ENCODE measurements around the gene INPP5A.

Gene INPP5A

DNA sequence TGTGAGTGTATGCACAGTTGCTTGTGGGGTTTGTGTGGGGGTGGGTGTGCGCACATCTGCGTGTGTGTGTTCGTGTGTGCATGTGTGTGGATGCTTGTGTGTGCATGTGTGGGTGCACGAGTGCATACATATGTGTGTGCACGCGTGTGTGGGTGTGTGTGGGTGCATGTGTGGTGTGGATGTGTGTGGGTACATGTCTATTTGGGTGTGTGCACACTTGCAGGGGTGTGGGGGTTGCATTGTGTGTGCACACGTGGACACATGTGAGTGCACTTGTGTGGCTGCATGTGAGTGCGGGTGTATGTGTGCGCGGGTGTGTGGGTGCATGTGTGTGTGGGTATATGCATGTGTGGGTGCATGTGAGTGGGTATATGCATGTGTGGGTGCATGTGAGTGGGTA is 174.7 kb downstream of the INPP5A start:
- no peak for DNase-seq

DNA sequence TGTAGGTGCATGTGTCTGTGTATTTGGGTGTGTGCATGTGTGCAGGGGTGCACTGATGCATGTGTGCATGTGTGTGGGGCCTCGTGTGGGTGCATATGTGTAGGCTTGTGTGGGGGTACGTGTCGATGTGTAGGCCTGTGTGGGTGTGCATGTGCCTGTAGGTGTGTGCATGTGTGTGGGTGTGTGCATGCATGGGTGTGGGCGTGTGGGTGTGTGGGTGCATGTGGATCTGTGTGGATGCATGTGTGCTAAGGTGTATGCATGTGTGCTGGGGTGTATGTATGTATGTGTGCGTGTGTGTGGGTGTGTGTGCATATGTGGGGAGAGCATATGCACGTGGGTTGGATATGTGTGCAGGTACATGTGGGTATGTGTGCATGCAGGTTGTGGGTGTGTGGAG is 175.2 kb downstream of the INPP5A start:
- no peak for DNase-seq

DNA sequence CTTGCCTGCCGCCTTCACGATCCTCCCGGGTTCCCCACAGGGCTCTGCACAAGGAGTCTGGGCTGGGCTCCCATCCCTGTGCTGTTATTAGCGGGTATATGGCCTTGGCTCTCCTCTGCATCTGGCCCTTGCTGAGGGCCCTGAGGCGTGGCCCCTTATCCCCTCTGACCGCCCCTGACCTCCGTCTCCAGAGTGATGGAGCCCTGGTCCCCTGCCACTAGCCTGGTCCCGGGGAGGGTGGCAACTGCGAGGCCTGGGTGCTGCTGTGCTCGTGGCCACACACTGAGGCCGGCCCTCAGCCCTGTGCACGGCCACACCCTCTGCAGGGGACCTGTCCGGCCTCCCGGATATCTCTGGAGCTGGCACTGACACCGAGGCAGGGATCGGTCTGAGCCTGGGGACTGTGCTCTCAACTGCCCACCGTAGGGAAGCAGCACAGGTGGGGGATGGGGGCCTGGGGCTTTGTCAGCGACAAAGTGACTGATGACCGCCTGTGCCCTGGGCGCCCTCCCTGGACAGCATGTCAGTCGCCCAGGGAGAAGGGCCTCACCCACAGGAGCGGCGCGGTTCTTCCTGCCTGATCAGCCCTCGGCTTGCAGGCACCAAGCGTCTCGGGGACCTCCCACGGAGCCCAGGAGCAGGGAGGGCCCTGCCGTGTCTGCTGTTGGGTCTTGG is 176.0 kb downstream of the INPP5A start:
- DNase-seq: no peak

DNA sequence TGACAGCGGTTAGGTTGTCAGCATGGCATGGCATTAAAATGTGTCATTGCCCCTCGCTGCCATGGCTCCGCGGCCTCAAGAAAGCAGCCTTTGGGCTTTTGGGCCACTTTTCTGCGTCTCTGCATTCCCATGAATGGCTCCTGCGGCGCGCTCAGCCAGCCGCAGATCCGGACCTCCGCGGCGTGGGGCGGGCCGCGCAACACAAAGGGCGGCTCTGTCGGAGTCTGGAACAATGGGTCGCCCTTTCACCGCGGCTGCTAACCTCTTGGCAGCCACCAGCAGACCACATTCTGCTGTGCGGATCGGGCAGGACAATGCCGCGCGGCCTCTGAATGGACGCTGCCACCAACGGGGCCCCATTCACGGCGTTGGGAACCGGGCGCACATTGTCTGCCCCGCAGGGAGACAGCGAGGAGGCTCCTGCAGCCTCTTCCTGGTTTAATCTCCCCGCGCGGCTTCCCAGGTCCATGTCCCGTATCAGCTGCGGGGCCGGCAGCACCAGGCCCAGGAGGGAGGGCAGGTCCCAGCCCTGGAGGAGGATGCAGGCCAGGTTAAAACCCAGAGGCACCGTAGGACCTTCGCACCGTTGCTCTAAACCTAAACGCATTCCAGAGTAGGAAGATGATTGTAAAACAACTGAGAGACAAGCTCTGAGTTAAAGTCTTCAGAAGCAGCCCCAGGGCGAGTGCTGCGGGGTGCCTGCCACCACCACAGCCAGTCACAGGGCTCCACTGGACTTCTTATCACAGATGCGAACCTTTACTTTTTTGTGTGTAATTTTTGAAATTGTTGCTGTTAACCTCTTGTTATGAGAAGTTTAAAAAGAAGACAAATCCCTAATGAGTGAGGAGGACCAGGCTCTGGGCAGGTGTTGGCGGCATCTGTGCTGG is 176.8 kb downstream of the INPP5A start:
- no peak for DNase-seq

DNA sequence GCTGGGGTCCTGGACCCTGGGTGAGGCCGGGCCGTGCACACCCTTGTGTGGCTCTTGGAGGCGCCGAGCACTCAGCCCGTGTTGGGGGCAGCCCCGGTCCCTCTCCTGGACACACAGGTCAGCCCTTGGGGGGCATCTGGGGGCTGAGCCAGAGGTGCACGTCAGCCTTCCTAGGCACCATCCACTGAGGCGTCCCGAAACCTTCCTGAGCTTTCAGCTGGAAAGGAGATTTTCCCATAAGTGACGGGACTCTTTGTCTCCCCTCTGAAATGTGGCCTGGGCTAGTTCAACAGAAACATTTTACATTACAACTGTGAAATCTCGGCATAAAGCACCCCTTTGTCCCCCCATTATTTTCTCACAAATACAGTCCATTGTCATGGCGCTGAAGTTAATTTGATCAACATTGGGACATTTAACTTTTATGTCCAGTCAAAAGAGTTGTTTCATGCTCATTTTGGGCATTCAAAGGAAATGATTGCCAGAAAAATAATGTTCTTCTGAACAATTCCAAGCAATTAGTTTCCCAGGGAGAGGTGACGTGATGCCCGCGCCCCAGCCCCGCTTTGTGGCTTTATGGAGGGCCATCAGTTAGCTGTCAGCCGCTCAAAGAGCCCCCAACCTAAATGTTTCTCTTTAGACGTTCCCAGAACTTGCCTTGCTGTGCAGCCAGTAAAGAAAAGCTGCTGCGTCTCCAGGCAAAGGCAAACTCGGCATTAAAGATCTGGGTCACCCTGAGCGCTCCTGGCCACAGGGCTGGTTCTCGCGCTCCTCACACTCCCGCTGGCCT is 177.6 kb downstream of the INPP5A start:
- no peak for DNase-seq

DNA sequence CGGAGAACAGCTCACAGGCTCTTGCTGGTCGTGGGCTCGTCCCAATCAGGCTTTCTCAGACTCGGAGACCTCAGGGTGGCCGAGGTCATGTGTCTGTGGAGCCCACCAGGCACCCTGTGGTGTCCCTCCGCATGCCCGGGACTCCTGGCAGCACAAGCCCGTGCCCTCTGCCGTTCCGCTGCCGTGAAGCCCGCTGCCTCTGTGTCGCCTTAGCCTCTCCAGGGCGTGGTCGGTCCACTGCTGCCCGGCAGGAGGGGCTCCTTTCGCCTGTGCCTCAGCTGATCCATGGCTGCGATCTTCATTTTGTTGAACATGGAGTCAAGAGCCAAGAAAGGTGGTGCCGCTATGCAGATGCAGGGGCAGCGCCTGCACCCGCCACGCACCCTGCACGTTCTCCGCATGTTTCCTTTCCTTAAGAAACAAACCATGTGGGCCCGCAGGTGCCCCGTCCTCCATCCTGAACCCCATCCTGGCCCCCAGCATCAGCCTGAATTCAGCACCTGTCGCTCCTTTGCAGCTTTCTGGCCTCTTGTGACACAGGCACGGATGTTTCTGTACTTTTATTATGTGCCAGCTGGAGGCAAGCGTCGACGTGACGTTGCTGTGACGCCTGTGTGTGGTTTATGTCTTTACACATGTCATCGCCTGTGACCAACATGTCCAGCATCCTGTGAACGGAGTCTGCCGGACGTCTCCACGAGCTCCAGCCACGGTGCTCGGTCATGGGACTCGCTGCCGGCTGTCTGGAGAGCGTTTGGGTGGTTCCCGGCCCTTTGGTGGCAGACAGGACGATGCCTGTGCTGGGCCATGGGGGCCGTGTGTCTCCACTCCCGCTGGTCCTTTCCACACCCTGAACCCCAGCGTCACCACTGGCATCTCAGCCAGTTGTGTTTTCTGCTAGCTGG is 178.4 kb downstream of the INPP5A start:
- no peak for DNase-seq

DNA sequence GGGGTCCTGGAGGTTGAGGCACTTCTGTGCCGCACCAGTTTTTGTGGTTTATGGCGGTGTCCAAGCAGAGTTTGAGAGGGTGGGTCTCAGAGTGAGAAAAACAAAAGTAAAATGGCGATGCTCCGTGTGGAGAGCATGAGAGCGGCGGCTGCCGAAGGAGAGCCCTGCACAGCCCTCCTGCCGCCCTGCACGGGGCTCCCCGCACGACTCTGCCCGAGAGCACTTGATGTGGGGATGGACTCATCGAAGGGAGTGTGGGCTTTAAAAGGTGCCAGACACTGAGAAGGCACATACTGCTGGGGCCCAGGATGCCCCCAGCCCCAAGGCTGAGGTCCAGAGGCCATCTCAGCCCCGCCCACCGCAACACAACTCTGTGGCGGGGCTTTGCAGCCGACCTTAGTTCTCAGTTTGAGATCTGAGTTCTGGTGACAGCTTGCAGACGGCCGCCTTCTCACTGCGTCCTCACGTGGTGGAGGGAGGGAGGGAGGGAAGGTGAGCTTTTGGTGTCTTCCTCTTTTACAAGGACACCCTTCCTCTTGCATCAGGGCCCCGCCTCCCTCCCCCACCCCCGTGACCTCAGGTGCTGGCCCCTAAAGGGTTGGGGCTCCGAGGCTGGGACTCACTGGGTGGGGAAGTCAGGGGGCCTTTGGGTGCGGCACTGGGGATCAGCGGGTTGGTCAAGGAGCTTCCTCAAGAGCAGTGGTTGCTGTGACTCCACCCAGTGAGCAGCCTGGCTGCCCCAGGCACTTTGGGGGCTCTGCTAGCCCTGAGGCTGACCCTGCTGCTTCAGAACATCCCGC is 179.3 kb downstream of the INPP5A start:
- no peak for DNase-seq

DNA sequence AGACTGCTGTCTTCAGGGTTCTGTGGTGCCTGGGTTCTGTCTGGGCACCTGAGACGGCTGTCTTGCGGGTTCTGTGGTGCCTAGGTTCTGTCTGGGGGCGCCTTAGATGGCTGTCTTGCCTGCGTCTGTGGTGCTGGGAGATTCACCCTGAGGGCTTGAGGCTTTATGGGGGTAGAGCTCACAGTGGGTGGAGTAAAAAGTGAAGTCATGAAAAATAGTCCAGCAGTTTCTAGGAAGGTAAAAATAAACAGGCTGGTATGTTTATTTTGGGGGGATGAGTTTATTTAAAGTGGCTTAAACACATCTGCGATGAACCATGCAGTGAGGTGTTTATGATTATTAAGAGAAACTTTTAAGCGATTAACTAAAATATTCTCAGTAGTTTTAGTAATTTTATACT is 184.1 kb downstream of the INPP5A start:
- DNase-seq: peak; percentile 23

DNA sequence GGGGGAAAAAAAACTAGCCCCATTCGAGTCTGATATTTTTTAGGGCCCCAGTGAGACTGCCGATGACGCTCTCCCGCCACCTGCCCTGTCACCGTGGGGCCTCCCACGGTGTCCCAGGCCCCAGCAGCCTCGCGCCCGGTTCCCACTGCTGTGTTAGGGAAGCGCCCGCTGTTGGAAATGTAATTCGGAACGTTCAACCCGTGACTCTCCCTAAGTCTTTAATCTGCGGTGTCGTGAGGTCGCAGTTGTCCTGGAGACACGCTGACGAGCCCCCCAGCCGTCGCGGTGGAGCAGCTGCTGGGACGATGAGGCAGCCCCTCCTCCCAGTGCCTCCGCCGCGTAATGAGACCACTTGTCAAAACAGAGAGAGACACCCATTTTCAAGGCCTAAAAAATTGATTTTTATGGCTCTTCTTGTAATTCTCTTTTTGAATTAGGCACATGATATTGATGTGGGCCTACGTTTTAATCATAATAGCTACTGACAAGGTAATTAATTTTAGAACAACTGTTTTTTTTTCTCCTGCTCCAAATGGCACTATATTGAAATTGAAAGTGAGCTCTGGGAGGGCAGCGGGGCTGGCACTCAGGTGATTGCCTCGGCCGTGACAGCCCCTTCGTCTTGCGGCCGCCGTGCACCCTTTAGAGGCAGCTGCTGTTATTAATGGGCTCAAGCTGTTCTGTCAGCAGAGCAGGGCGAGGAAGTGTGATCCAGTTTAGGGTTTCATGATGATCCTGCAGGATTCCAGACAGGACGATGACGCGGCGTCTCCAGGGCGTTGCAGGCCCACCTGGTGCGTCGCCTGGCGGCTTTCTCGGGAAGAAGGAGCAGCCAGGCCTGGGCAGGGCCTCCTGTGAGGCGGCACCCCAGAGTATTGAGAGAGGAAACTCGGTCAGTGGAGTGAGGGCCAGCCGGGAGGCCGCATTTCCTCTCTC is 185.1 kb downstream of the INPP5A start:
- no peak for DNase-seq

DNA sequence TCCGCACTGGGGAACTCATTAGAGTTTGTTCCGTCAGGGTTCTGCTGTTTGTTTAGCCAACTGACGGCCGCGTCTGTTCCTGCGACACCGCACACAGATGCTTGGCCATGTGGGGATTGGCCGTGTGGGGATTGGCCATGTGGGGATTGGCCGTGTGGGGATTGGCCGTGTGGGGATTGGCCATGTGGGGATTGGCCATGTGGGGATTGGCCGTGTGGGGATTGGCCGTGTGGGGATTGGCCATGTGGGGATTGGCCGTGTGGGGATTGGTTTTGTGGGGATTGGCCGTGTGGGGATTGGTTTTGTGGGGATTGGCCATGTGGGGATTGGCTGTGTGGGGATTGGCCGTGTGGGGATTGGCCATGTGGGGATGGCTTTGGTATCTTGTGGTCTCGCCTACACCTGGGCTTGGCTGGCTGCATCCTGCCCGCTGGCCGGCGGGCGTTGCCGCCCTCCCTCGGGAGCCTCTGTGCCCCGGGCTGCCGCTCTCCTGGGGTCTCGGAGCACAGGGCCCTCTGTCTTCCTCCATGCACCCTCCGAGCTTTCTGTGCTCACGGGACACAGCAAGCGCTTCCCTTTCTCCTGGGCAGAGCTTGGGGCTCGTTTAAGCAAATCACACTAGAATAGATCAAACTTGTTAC is 185.9 kb downstream of the INPP5A start:
- no peak for DNase-seq

DNA sequence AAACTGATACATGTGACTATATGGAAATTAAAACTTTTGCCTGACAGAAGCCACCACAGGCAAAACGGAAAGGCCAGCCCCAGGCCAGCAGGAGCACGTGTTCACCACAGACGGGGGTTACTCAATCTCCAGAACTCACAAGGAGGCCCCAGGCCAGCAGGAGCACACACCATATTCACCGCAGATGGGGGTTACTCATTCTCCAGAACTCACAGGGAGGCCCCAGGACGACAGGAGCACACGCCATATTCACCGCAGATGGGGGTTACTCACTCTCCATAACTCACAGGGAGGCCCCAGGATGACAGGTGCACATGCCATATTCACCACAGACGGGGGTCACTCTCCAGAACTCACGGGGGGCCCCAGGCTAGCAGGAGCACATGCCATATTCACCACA is 186.9 kb downstream of the INPP5A start:
- peak; percentile 84 for DNase-seq

DNA sequence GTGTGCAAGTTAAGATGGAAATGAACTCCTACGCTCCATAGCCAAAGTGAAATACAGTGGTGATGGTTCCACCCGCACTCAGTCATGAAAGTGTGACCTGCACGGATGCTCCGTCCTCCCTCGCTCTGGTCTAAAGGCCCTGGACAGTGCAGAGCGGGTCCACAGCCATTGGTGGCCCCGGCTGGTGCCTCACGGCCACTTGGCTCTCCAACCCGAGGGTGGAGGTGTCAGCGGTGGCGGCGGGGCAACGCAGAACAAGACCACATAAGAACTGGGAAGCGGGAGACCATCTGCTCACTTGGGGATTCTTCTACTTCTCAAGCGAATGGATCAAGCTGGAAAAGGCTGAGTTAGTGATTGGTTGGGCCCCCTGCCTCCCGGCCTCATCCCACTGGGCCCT is 187.6 kb downstream of the INPP5A start:
- no peak for DNase-seq

DNA sequence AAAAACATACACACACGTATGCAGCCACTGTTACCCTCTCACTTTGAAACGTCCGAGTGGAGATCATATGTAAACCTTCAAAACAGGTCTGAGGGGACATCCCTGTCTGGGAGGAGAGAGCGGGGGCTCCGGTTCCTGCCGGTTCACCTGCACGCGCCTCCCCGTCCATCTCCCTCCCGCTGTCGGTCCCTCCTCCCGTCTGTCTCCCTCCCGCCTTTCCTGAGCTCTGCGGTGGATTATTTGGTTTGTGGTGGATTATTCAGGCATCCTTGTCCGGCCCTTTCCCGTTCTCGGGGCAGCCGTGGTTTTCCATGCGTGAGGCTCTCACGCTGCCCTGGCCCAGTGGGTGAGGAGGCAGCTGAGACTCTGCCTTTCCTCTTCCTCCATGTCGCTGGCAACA is 188.6 kb downstream of the INPP5A start:
- DNase-seq: no peak

DNA sequence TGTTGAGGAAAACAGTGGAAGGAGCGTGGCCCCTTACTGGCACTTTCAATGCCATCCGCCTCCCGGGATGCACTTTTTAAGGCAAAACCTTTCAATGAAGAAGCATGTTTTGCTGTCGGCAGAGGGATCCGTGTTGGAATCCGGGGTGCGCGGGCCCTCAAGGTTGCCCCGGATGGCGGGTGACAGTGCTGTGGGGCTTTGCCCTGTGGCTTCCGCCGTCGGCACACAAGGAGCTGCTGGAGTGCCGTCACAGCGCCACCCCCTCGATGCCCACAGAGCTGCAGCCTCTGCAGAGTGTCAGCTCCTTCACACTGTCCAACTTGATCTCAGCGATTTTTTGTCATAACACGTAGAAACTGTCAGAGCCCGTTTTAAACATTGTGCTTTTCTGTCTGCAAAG is 189.4 kb downstream of the INPP5A start:
- no peak for DNase-seq

DNA sequence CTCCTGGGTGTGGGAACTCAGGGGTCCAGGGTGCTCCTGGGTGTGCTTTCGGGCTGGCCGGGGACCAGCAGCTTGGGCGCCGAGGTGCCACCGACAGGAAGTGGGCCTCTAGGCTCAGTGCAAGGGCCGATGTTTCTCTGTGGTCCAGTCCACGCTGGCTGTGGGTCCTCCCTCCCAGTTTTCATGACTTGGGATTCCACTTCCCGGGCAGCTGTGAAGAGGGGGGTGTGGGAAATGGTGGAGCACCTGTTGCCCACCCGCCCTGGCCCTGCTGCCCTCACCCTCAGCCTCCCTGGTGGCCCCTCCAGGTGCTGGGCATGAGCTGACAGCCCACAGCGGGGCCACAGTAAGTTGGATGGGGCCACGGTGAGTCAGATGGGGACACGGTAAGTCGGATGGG is 189.8 kb downstream of the INPP5A start:
- no peak for DNase-seq

DNA sequence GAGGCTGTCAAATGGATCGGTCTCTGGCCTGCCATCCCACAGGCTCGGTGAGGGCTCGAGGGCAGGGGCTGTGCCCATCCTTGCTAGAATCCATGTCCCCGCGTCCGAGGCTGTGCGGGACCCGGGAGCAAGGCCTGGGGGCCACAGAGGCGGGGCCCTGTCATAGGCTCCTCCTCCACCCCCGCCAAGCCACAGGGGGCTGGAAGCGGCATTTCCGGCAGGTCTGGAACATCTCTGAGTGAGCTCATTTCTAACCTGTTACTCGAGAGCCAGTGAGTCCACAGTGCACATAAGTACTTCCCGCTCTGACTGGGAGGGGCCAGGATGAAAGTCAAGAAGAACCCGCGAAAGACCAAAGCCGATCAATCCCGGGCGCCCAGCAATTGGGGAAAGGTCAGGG is 190.7 kb downstream of the INPP5A start:
- DNase-seq: no peak

DNA sequence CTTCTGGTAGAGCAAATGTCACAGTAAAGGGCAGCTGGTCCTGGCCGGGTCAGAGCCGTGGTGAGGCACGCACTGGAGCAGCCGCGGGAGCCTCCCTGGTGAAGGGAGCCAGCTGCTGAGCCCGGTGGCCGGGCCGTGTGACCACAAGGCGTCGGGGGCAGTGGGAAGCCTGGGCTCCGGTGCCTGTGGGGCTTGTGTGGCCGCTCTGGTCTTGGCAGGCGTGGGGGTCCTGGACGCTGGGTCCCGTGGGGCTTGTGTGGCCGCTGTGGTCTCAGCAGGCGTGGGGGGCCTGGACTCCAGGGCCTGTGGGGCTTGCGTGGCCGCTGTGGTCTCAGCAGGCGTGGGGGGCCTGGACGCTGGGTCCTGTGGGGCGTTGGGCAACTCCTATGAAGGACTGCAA is 191.2 kb downstream of the INPP5A start:
- DNase-seq: no peak

DNA sequence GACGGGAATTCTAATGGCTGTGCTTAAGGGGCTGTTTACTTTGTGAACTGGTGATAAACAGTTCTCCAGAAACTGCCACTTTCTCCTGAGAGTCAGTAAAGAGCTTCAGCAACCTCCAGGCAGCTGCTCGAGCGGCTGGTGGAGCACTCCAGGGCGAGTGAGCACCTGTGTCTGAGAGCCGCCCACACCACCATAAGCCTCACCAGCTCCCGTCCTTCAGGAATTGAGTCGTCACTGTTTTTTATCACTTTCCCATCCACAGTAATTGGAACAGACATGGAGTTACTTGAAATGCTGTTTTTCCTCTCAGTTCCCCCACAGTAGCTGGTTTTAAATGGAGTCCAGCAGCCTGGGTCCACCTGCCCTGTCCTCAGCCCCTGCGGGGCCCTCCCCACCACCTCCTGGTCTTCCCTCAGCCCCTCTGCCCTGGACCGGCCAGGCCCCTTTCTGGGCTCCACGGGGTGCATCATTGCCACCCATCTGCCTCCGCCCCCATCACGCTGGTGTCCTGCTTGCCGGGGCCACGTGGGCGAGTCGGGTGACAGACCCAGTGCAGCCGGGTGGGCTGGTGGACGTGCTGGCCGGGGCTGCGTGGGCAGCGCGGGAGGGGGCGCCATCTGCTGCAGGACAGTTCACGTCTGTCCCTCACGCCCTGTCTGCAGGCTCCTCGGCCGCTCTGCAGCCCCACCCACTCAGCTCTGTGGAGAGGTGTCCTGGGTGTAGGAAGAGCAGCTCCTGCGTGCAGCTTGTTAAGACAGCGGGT is 192.4 kb downstream of the INPP5A start:
- DNase-seq: no peak

DNA sequence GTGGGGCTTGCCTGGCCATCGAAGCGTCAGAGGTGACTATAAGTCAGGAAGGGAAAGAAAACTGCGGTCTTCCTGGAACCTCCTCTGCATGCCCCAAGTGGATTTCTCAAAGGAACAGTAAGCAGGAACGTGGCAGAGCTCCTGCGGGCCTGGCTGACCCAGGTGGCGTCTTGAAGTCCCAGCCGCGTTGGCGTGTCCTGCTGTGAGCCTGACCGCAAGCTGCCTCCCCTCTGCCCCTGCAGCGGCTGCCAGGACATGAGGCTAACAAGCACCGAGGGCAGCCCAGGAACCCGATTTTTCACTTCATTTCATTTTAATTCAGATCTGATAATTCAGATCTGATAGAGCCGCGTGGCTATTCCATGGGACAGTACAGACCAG is 193.0 kb downstream of the INPP5A start:
- no peak for DNase-seq
